ENCODE results near the gene YBX1. TPM values are rescaled to one million over a fixed set of nuclear protein-coding genes. Genes with fewer than 3 reads are reported as not detected.

YBX1 gene
- 100 to 1,000 TPM; 239 to 305 (median 279) TPM for total RNA-seq
- 362 TPM for total RNA-seq (2013)

DNA sequence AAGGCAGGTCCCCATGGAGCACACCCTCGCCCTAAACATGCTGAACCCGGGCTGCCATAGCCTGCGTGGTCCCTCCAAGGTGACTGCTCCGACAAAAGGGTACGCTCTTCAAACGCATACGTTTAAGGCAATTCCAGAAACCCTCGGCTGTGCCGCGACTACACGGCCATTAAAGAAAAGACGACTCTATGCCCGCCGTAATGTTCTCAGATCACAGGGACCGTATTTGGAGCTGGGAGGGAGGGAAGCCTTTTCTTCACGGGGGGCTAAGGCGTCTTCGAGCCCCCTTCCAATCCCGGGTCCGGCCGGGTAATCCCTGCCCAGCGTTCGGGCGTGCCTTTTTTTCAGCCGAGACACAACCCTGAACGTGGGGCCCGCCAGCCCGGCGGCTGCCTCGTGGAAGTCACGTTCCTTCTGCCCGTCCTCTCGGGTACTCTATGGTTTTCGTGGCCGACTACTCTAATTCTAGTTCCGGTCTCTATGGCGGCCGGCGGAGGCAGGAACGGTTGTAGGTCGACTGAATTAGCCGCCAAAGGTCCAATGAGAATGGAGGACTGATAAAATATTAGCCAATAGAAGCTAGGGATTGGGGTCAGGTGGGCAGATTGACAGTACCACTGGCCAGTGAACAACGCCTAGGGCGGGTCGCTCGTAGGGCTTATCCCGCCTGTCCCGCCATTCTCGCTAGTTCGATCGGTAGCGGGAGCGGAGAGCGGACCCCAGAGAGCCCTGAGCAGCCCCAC, at the start of gene YBX1:
TSS of gene YBX1 (plus strand) at position 678 of the 743 bp plus-strand sequence. CDS start 148 bp downstream, outside the sequence.
- peaks cover 15% of the 10 kb centered on the region for H3K36me3 ChIP-seq (ENCODE audit: control insufficient read depth, insufficient read depth, low read length)
- H3K9me3 Mint-ChIP-seq = no peaks in the 10 kb centered on the region
- no peaks in the 10 kb centered on the region for H3K27me3 Mint-ChIP-seq (ENCODE audit: low read depth in 2 of 2)
- H3K27me3 ChIP-seq (ENCODE audit: control insufficient read depth, insufficient read depth, low read length) = no peaks in the 10 kb centered on the region
- H3K27ac Mint-ChIP-seq = peak within 1 kb of the TSS; percentile 93 to 98
- H3K4me1 ChIP-seq (ENCODE audit: control insufficient read depth, insufficient read depth, low read length) = peaks cover 16% of the 10 kb centered on the region
- WGBS (ENCODE audit: insufficient coverage) = under 1% methylated on average over 54 of the region's 54 CpGs
- TF ChIP-seq, protein P1, sequence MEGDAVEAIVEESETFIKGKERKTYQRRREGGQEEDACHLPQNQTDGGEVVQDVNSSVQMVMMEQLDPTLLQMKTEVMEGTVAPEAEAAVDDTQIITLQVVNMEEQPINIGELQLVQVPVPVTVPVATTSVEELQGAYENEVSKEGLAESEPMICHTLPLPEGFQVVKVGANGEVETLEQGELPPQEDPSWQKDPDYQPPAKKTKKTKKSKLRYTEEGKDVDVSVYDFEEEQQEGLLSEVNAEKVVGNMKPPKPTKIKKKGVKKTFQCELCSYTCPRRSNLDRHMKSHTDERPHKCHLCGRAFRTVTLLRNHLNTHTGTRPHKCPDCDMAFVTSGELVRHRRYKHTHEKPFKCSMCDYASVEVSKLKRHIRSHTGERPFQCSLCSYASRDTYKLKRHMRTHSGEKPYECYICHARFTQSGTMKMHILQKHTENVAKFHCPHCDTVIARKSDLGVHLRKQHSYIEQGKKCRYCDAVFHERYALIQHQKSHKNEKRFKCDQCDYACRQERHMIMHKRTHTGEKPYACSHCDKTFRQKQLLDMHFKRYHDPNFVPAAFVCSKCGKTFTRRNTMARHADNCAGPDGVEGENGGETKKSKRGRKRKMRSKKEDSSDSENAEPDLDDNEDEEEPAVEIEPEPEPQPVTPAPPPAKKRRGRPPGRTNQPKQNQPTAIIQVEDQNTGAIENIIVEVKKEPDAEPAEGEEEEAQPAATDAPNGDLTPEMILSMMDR (IDR thresholded peaks at IDR 0.05) = no peak
- peak within 1 kb of the TSS; percentile 79 for H3K4me3 ChIP-seq (ENCODE audit: low read length)
- peaks cover 46 to 51% of the 10 kb centered on the region in 2 donors for H3K4me1 Mint-ChIP-seq
- DNase-seq = peak; percentile 96 to 97
- H3K27ac ChIP-seq (ENCODE audit: low read length) = peak within 1 kb of the TSS; percentile 88
- peak within 1 kb of the TSS; percentile 100 for H3K4me3 Mint-ChIP-seq
- H3K36me3 Mint-ChIP-seq = no peaks in the 10 kb centered on the region
- ATAC-seq = peak; percentile 88 to 96 (median 91)
- no peaks in the 10 kb centered on the region for H3K9me3 ChIP-seq (ENCODE audit: control insufficient read depth, insufficient read depth, low read length)
- intact Hi-C loops (cut with micrococcal nuclease) = loop anchor here (1.0 to 5.0 kb wide), 3 partner anchors 24 to 220 kb away; partner anchors contain the start of genes C1orf50, CCDC30, P3H1 and PPIH

DNA sequence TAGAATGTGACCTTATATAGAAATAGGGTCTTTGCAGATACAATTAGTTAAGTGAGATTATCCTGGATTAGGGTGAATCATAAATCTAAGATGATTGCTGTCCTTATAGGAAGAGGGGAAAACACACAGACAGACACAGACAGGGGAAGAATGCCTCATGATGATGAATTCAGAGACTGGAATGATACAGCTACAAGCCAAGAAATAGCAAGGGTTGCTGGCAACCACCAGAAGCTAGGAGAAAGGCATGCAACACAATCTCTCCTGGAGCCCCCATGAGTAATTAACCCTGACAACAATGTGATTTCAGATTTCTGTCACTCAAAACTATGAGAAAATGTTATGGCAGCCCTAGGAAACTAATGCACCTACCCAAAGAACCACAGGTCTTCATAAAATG, 43.1 kb upstream of the YBX1 start:
- H3K4me3 Mint-ChIP-seq = no peak overlapping the region
- no peaks in the 10 kb centered on the region for H3K9me3 ChIP-seq (ENCODE audit: control insufficient read depth, insufficient read depth, low read length)
- H3K27ac ChIP-seq (ENCODE audit: low read length) = no peak overlapping the region
- no peaks in the 10 kb centered on the region for H3K36me3 Mint-ChIP-seq
- no peak overlapping the region for H3K27ac Mint-ChIP-seq
- H3K4me1 Mint-ChIP-seq = no peaks in the 10 kb centered on the region
- H3K27me3 Mint-ChIP-seq (ENCODE audit: low read depth in 2 of 2) = peaks cover 0 to 5% of the 10 kb centered on the region in 2 donors
- H3K9me3 Mint-ChIP-seq = no peaks in the 10 kb centered on the region
- TF ChIP-seq, protein P1 (IDR thresholded peaks at IDR 0.05) = no peak
- DNase-seq (no peak), ATAC-seq (no peak)
- no peaks in the 10 kb centered on the region for H3K4me1 ChIP-seq (ENCODE audit: control insufficient read depth, insufficient read depth, low read length)
- H3K36me3 ChIP-seq (ENCODE audit: control insufficient read depth, insufficient read depth, low read length) = no peaks in the 10 kb centered on the region
- H3K4me3 ChIP-seq (ENCODE audit: low read length) = no peak overlapping the region
- intact Hi-C loops (cut with micrococcal nuclease) = no loop called here
- H3K27me3 ChIP-seq (ENCODE audit: control insufficient read depth, insufficient read depth, low read length) = no peaks in the 10 kb centered on the region

DNA sequence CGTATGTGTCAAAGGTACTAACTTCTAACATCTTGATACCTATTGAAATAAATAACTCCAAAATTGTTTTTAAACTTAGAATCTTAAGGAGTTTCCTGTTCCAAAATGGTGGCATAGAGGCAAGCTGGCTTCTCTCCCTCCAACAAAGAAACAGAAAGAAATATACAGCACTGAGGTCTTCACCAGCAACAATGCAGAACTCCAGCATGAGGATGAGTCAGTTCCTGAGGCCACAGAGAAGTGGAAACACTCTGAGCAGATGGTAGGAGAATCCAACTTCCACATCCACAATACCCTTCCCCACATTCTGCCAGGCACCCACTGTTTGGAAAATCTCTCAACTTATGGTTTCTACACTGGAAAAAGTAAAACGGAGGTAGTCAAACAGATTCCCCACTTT, 36.2 kb upstream of the YBX1 start:
- Mint-ChIP-seq H3K9me3 (no peaks in the 10 kb centered on the region), H3K4me3 (no peak overlapping the region), H3K27ac (no peak overlapping the region), H3K27me3 (ENCODE audit: low read depth in 2 of 2) (no peaks in the 10 kb centered on the region), H3K4me1 (no peaks in the 10 kb centered on the region), H3K36me3 (peaks cover 15% of the 10 kb centered on the region)
- H3K4me3 ChIP-seq (ENCODE audit: low read length) = no peak overlapping the region
- 88% methylated on average over 2 of the region's 2 CpGs for WGBS (ENCODE audit: insufficient coverage)
- no peaks in the 10 kb centered on the region for H3K27me3 ChIP-seq (ENCODE audit: control insufficient read depth, insufficient read depth, low read length)
- no peaks in the 10 kb centered on the region for H3K4me1 ChIP-seq (ENCODE audit: control insufficient read depth, insufficient read depth, low read length)
- DNase-seq (no peak), ATAC-seq (no peak)
- no peak overlapping the region for H3K27ac ChIP-seq (ENCODE audit: low read length)
- intact Hi-C loops (cut with micrococcal nuclease) = no loop called here
- H3K36me3 ChIP-seq (ENCODE audit: control insufficient read depth, insufficient read depth, low read length) = no peaks in the 10 kb centered on the region
- TF ChIP-seq, protein P1 (IDR thresholded peaks at IDR 0.05) = no peak
- H3K9me3 ChIP-seq (ENCODE audit: control insufficient read depth, insufficient read depth, low read length) = no peaks in the 10 kb centered on the region

All from natural killer cell (primary cell).